K562 (cell line): Measurements from ENCODE around the gene PARD3. TPM values are rescaled to one million over a fixed set of nuclear protein-coding genes. Genes with fewer than 3 reads are reported as not detected.

Experiments used
- ATAC-seq: fragments of 200-7000 bp; cut with Tn5 transposase; 3 replicates; pipeline ENCODE4 v1.9.1; 2020; ENCODE audit warnings: moderate library complexity
- BruUV-seq: library from RNA; stranded (reverse); fragments of 400-500 nt; replicated peaks from 2 replicates; lab custom pipeline; 2021; lab: Mats Ljungman, UMichigan
- CTCF ChIA-PET: fragments of 300-600 bp; formaldehyde crosslinking; extraction: SDS; loops from one replicate; lab custom pipeline; 2021; ENCODE audit warnings: low intra/inter-chr PET ratio; lab: Yijun Ruan, JAX
- POLR2A ChIA-PET: fragments of 300-600, 350-650 bp; sonication (Branson Sonifier 250); formaldehyde crosslinking; extraction: SDS; loops from one replicate; lab custom pipeline; 2021; ENCODE audit warnings: antibody characterized with exemption, inconsistent platforms; lab: Yijun Ruan, JAX
- DNase-seq, 4 experiments: peaks; one replicate each; pipeline versions ENCODE4 v3.0.0 to v3.0.0-alpha.2; 2011 to 2018; ENCODE audit warnings: low spot score in 3 of 4, mixed read lengths in 3 of 4; ENCODE audit errors: extremely low read depth in 1 of 4
- FAIRE-seq: peaks from 2 replicates; lab custom pipeline; 2011; peaks lifted over from hg19 to GRCh38; lab: Jason Lieb, UNC
- H2AFZ ChIP-seq: 2 replicates; pipeline ENCODE4 v1.6.0; 2011; ENCODE audit warnings: low read depth, low read length, control low read depth, inconsistent platforms
- H3K27ac ChIP-seq: fragments of 200-600 bp; 3 replicates; pipeline ENCODE4 v1.8.0; 2011; ENCODE audit warnings: low read depth, mild to moderate bottlenecking, control low read depth, inconsistent platforms, low read length, moderate library complexity, mixed read lengths; ENCODE audit errors: extremely low read depth
- H3K27me3 ChIP-seq, 2 experiments: fragments of 300-600 bp in 1 of 2; 2 replicates in 1 of 2; 3 replicates in 1 of 2; pipeline versions ENCODE4 v1.6.0 to v1.8.0; 2011; ENCODE audit warnings: inconsistent platforms in 2 of 2, low read length in 2 of 2, mild to moderate bottlenecking in 1 of 2, mixed read lengths in 1 of 2, moderate library complexity in 1 of 2; ENCODE audit not compliant: control insufficient read depth in 2 of 2, insufficient read depth in 2 of 2
- H3K36me3 ChIP-seq: fragments of 300-600 bp; 3 replicates; pipeline ENCODE4 v1.8.0; 2011; ENCODE audit warnings: mild to moderate bottlenecking, low read length, inconsistent platforms; ENCODE audit not compliant: control insufficient read depth, insufficient read depth
- H3K4me1 ChIP-seq, 2 experiments: fragments of 200-600 bp in 1 of 2; replicated peaks in 1 of 2; 2 replicates in 1 of 2; 3 replicates in 1 of 2; pipeline versions ENCODE4 v1.5.1 to v1.8.0; 2011; ENCODE audit warnings: inconsistent platforms in 2 of 2, low read length in 2 of 2, mild to moderate bottlenecking in 1 of 2, mixed read lengths in 1 of 2, moderate library complexity in 1 of 2; ENCODE audit not compliant: control insufficient read depth in 2 of 2, insufficient read depth in 2 of 2
- H3K4me2 ChIP-seq: 2 replicates; pipeline ENCODE4 v1.6.1; 2011; ENCODE audit warnings: low read length, control low read depth, inconsistent platforms, mixed read lengths; ENCODE audit not compliant: insufficient read depth
- H3K4me3 ChIP-seq: fragments of 200-600 bp; sonication (generic), shearing (Covaris generic); 2 replicates; pipeline ENCODE4 v1.5.1; 2016; ENCODE audit warnings: control low read depth, inconsistent platforms
- H3K79me2 ChIP-seq: fragments of 200-600 bp; 3 replicates; pipeline ENCODE4 v1.8.0; 2011; ENCODE audit warnings: low read length, inconsistent platforms; ENCODE audit not compliant: control insufficient read depth, insufficient read depth
- H3K9ac ChIP-seq, 2 experiments: 2 replicates each; pipeline versions ENCODE4 v1.6.0 to v1.6.1; 2011; ENCODE audit warnings: low read depth in 2 of 2, low read length in 2 of 2, control low read depth in 1 of 2, inconsistent platforms in 1 of 2, mild to moderate bottlenecking in 1 of 2, mixed read lengths in 1 of 2; ENCODE audit not compliant: insufficient read depth in 1 of 2
- H3K9me1 ChIP-seq: one replicate; pipeline ENCODE4 v1.6.0; 2011; ENCODE audit warnings: inconsistent platforms, mild to moderate bottlenecking, low read length, moderate library complexity; ENCODE audit not compliant: control insufficient read depth, insufficient read depth
- H3K9me3 ChIP-seq: replicated peaks from 2 replicates; pipeline ENCODE4 v1.5.1; 2011; ENCODE audit warnings: low read depth, low read length, inconsistent platforms; ENCODE audit not compliant: control insufficient read depth, insufficient read depth
- H4K20me1 ChIP-seq: replicated peaks from 2 replicates; pipeline ENCODE4 v1.6.1; 2011; ENCODE audit warnings: low read length, inconsistent platforms, mixed read lengths; ENCODE audit not compliant: control insufficient read depth, insufficient read depth
- BCL6 ChIP-seq: fragments of 250-450 bp; sonication (Bioruptor Pico); IDR thresholded peaks from 2 replicates; pipeline ENCODE4 v1.4.0; 2020
- CEBPB ChIP-seq: fragments of 450-650 bp; IDR thresholded peaks from 2 replicates; pipeline ENCODE4 v1.6.1; 2016; ENCODE audit warnings: missing genetic modification characterization, missing compliant biosample characterization
- MCM5 ChIP-seq: fragments of 450-650 bp; IDR thresholded peaks from 2 replicates; pipeline ENCODE4 v1.6.1; 2016; ENCODE audit warnings: low read depth
- MED1 ChIP-seq: sonication (generic); formaldehyde crosslinking; IDR thresholded peaks from 2 replicates; pipeline ENCODE4 v1.8.1; 2023; ENCODE audit warnings: missing genetic modification reagents, borderline replicate concordance
- NFATC3 ChIP-seq: fragments of 450-650 bp; IDR thresholded peaks from 2 replicates; pipeline ENCODE4 v1.6.1; 2017; ENCODE audit warnings: mild to moderate bottlenecking
- POLR2A ChIP-seq: fragments of 450-650 bp; conservative IDR thresholded peaks from 2 replicates; pipeline ENCODE4 v1.6.1; 2016
- PTBP1 ChIP-seq: fragments of 200-400 bp; formaldehyde crosslinking; IDR thresholded peaks from 2 replicates; pipeline ENCODE4 v1.6.1; 2017; ENCODE audit warnings: low read depth, low read length
- RBM34 ChIP-seq: fragments of 200-400 bp; formaldehyde crosslinking; IDR thresholded peaks from 2 replicates; pipeline ENCODE4 v1.6.1; 2018; ENCODE audit warnings: low read length, borderline replicate concordance; ENCODE audit not compliant: insufficient read depth
- SMAD1 ChIP-seq: fragments of 150-350 bp; IDR thresholded peaks from 2 replicates; pipeline ENCODE4 v1.6.1; 2014; ENCODE audit warnings: low read length, low read depth; ENCODE audit not compliant: partially characterized antibody
- STAT5A ChIP-seq: IDR thresholded peaks from 2 replicates; pipeline ENCODE4 v1.6.1; 2012; ENCODE audit warnings: low read length, inconsistent platforms, borderline replicate concordance
- TAF15 ChIP-seq: fragments of 200-400 bp; formaldehyde crosslinking; IDR thresholded peaks from 2 replicates; pipeline ENCODE4 v1.6.1; 2017; ENCODE audit warnings: mild to moderate bottlenecking, low read depth, low read length, moderate library complexity
- TCF3 ChIP-seq: sonication (generic); formaldehyde crosslinking; IDR thresholded peaks from 2 replicates; pipeline ENCODE4 v1.4.0; 2020; ENCODE audit warnings: mild to moderate bottlenecking, missing genetic modification reagents
- ZFP30 ChIP-seq: fragments of 250-450 bp; sonication (Bioruptor Pico); IDR thresholded peaks from 2 replicates; pipeline ENCODE4 v1.8.0; 2022; ENCODE audit warnings: moderate library complexity, mild to moderate bottlenecking, inconsistent platforms, borderline replicate concordance
- ZKSCAN1 ChIP-seq: fragments of 150-350 bp; IDR thresholded peaks from 2 replicates; pipeline ENCODE4 v1.6.1; 2016; ENCODE audit warnings: low read depth, low read length
- ZNF408 ChIP-seq: fragments of 250-450 bp; sonication (Bioruptor Pico); IDR thresholded peaks from 2 replicates; pipeline ENCODE4 v1.4.0; 2020; ENCODE audit warnings: low read depth, mild to moderate bottlenecking, moderate library complexity
- WGBS: fragments of 100-300 bp; shearing (Covaris generic); methylation state at CpG from one replicate; pipeline ENCODE4 v1.1.6; 2016; ENCODE audit warnings: low coverage, mixed read lengths; ENCODE audit not compliant: insufficient coverage; ENCODE audit errors: missing lambda C conversion rate; 5-methylcytosine and 5-hydroxymethylcytosine counted together
- in situ Hi-C: fragments of 300-500 bp; cut with MboI; formaldehyde crosslinking; loops from 4 replicates; pipeline ENCODE4 v1.15.0; 2018; ENCODE audit warnings: inconsistent platforms, mixed read lengths
- intact Hi-C: fragments of 100-400 bp; cut with micrococcal nuclease; formaldehyde crosslinking; loops from 2 replicates; pipeline ENCODE4 v1.14.2; 2022
- polyA plus RNA-seq, 8 experiments: library from polyadenylated mRNA; depleted of rRNA in 4 of 8; stranded (reverse) in 5 of 8; unstranded in 3 of 8; fragments of >200 nt; fragmentation: Nextera tagmentation in 2 of 8; fragmentation: Illumina TruSeq in 1 of 8; extraction: Ambion mirVana in 2 of 8; extraction: Trizol in 1 of 8; gene quantifications; 2 replicates each; pipeline versions ENCODE4 v1.2.1 to v1.2.3, GENCODE V29; 2011 to 2014; ENCODE audit warnings: inconsistent platforms in 1 of 8, missing spikeins in 1 of 8
- total RNA-seq, 7 experiments: library from RNA; depleted of rRNA in 6 of 7; stranded (reverse); fragments of >200 nt in 6 of 7; fragmentation: Illumina TruSeq in 2 of 7; extraction: Trizol in 2 of 7; gene quantifications; 2 replicates each; pipeline versions ENCODE4 v1.2.1 to v1.2.3, GENCODE V29; 2011 to 2021; ENCODE audit warnings: low replicate concordance in 1 of 7
- TF ChIP-seq, protein P1 (sequence below): sonication (generic); formaldehyde crosslinking; IDR thresholded peaks from 2 replicates; pipeline ENCODE4 v1.8.0; 2022; ENCODE audit warnings: mild to moderate bottlenecking, missing genetic modification reagents
- TF ChIP-seq, protein P2 (sequence below): IDR thresholded peaks from 2 replicates; pipeline ENCODE4 v1.6.1; 2016; ENCODE audit warnings: missing genetic modification characterization, missing compliant biosample characterization
- TF ChIP-seq, protein P3 (sequence below): sonication (generic); formaldehyde crosslinking; IDR thresholded peaks from 2 replicates; pipeline ENCODE4 v1.8.0; 2022; ENCODE audit warnings: missing genetic modification reagents, mild to moderate bottlenecking, borderline replicate concordance
- TF ChIP-seq, protein P4 (sequence below): IDR thresholded peaks from 2 replicates; pipeline ENCODE4 v1.6.1; 2012; ENCODE audit warnings: low read depth, low read length, improper control_type of control experiment, borderline replicate concordance

The PARD3 gene
- total and polyA plus RNA-seq, 9 of the 15 experiments (the other 6 are each of a cell fraction or from before 2014, with no cell fraction given) = 2.7 to 11.7 (median 7.7) TPM

DNA sequence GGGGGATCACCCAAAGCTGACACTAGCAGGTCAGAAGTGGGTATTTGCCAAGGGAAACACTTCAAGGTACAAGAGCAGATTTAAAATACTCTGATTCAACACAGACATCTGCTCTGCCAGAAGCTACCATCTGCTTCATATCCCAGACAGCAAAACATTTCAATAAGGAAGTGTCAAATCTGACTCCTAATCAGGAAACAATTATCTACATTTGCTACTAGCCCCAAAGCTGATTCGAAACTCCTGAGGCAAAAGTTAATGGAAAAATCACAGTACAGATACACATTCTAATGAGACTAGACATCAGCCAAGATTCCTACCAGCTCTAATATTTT, 48.9 kb downstream of the PARD3 start:
- CTCF ChIA-PET = no interaction called here
- no peak overlapping the region for H3K4me2 ChIP-seq
- intact Hi-C loops = no loop called here
- in situ Hi-C loops = no loop called here
- H3K9me3 ChIP-seq = no peaks in the 10 kb centered on the region
- TF ChIP-seq BCL6 (CRISPR knock-in tag) (no peak), TCF3 (no peak), STAT5A (no peak), POLR2A (no peak), MCM5 (no peak), TAF15 (no peak), NFATC3 (no peak), ZFP30 (CRISPR knock-in tag) (no peak), RBM34 (no peak), MED1 (CRISPR knock-in tag) (no peak), SMAD1 (no peak), ZKSCAN1 (no peak), PTBP1 (no peak), CEBPB (tag) (no peak), ZNF408 (CRISPR knock-in tag) (no peak)
- TF ChIP-seq, protein P1, sequence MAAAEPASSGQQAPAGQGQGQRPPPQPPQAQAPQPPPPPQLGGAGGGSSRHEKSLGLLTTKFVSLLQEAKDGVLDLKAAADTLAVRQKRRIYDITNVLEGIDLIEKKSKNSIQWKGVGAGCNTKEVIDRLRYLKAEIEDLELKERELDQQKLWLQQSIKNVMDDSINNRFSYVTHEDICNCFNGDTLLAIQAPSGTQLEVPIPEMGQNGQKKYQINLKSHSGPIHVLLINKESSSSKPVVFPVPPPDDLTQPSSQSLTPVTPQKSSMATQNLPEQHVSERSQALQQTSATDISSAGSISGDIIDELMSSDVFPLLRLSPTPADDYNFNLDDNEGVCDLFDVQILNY (CRISPR knock-in tag) = no peak
- TF ChIP-seq, protein P2, sequence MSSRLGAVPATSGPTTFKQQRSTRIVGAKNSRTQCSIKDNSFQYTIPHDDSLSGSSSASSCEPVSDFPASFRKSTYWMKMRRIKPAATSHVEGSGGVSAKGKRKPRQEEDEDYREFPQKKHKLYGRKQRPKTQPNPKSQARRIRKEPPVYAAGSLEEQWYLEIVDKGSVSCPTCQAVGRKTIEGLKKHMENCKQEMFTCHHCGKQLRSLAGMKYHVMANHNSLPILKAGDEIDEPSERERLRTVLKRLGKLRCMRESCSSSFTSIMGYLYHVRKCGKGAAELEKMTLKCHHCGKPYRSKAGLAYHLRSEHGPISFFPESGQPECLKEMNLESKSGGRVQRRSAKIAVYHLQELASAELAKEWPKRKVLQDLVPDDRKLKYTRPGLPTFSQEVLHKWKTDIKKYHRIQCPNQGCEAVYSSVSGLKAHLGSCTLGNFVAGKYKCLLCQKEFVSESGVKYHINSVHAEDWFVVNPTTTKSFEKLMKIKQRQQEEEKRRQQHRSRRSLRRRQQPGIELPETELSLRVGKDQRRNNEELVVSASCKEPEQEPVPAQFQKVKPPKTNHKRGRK (tag) = no peak
- TF ChIP-seq, protein P3, sequence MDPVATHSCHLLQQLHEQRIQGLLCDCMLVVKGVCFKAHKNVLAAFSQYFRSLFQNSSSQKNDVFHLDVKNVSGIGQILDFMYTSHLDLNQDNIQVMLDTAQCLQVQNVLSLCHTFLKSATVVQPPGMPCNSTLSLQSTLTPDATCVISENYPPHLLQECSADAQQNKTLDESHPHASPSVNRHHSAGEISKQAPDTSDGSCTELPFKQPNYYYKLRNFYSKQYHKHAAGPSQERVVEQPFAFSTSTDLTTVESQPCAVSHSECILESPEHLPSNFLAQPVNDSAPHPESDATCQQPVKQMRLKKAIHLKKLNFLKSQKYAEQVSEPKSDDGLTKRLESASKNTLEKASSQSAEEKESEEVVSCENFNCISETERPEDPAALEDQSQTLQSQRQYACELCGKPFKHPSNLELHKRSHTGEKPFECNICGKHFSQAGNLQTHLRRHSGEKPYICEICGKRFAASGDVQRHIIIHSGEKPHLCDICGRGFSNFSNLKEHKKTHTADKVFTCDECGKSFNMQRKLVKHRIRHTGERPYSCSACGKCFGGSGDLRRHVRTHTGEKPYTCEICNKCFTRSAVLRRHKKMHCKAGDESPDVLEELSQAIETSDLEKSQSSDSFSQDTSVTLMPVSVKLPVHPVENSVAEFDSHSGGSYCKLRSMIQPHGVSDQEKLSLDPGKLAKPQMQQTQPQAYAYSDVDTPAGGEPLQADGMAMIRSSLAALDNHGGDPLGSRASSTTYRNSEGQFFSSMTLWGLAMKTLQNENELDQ (CRISPR knock-in tag) = no peak
- TF ChIP-seq, protein P4, sequence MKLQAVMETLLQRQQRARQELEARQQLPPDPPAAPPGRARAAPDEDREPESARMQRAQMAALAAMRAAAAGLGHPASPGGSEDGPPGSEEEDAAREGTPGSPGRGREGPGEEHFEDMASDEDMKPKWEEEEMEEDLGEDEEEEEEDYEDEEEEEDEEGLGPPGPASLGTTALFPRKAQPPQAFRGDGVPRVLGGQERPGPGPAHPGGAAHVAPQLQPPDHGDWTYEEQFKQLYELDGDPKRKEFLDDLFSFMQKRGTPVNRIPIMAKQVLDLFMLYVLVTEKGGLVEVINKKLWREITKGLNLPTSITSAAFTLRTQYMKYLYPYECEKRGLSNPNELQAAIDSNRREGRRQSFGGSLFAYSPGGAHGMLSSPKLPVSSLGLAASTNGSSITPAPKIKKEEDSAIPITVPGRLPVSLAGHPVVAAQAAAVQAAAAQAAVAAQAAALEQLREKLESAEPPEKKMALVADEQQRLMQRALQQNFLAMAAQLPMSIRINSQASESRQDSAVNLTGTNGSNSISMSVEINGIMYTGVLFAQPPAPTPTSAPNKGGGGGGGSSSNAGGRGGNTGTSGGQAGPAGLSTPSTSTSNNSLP = no peak
- no TSS peak for BruUV-seq
- DNase-seq (no peak), ATAC-seq (no peak), FAIRE-seq (no peak)
- 0% methylated on average over 1 of the region's 1 CpG for WGBS
- H3K36me3 ChIP-seq = no peaks in the 10 kb centered on the region
- H3K27ac ChIP-seq = no peak overlapping the region
- peaks cover 3 to 4% of the 10 kb centered on the region in 2 experiments; a peak in 4 of 5 replicates for H3K4me1 ChIP-seq
- POLR2A ChIA-PET = no interaction called here
- no peaks in the 10 kb centered on the region for H3K9me1 ChIP-seq
- no peaks in the 10 kb centered on the region for H3K79me2 ChIP-seq
- 0 out of 2 replicates have a peak, but pooled peaks cover 3% of the 10 kb centered on the region for H4K20me1 ChIP-seq
- no peak overlapping the region for H2AFZ ChIP-seq
- peaks cover 0 to 6% of the 10 kb centered on the region in 2 experiments; a peak in 2 of 5 replicates for H3K27me3 ChIP-seq
- no peak overlapping the region for H3K4me3 ChIP-seq
- no peak overlapping the region for H3K9ac ChIP-seq
